Trophoblast cell (in vitro differentiated cells and primary cell): ENCODE measurements around the gene CEP72.

Experiments used
- DNase-seq, 2 donors: peaks; one replicate each; pipeline ENCODE4 v3.0.0-alpha.2; 2016
- H2AFZ ChIP-seq: 2 replicates; pipeline ENCODE4 v1.6.1; 2013; ENCODE audit warnings: low read length, moderate library complexity, mild to moderate bottlenecking; ENCODE audit not compliant: insufficient read depth, poor library complexity
- H2AK5ac ChIP-seq: 2 replicates; pipeline ENCODE4 v1.6.1; 2013; ENCODE audit warnings: mild to moderate bottlenecking, low read length
- H2BK120ac ChIP-seq: 2 replicates; pipeline ENCODE4 v1.6.1; 2013; ENCODE audit warnings: low read length, mild to moderate bottlenecking, moderate library complexity; ENCODE audit not compliant: insufficient read depth, poor library complexity
- H2BK12ac ChIP-seq: 2 replicates; pipeline ENCODE4 v1.6.1; 2013; ENCODE audit warnings: mild to moderate bottlenecking, low read length, moderate library complexity
- H2BK5ac ChIP-seq: 2 replicates; pipeline ENCODE4 v1.6.1; 2013; ENCODE audit warnings: low read length, low read depth, moderate library complexity, mild to moderate bottlenecking; ENCODE audit not compliant: poor library complexity
- H3K14ac ChIP-seq: 2 replicates; pipeline ENCODE4 v1.6.1; 2013; ENCODE audit warnings: mild to moderate bottlenecking, low read length
- H3K18ac ChIP-seq: 2 replicates; pipeline ENCODE4 v1.6.1; 2013; ENCODE audit warnings: mild to moderate bottlenecking, low read length
- H3K23ac ChIP-seq: 2 replicates; pipeline ENCODE4 v1.6.1; 2013; ENCODE audit warnings: low read length
- H3K27ac ChIP-seq: 2 replicates; pipeline ENCODE4 v1.5.1; 2013; ENCODE audit warnings: low read depth, mild to moderate bottlenecking, inconsistent platforms, low read length, moderate library complexity
- H3K27me3 ChIP-seq: 2 replicates; pipeline ENCODE4 v1.6.1; 2013; ENCODE audit warnings: inconsistent platforms, mild to moderate bottlenecking, low read length, moderate library complexity; ENCODE audit not compliant: insufficient read depth
- H3K36me3 ChIP-seq, 2 experiments: 1 replicate in 1 of 2; 2 replicates in 1 of 2; pipeline ENCODE4 v1.6.1; 2013; ENCODE audit warnings: low read length in 2 of 2, mild to moderate bottlenecking in 2 of 2, moderate library complexity in 1 of 2; ENCODE audit not compliant: insufficient read depth in 2 of 2, control insufficient read depth in 1 of 2
- H3K4ac ChIP-seq: 2 replicates; pipeline ENCODE4 v1.6.1; 2013; ENCODE audit warnings: low read depth, mild to moderate bottlenecking, low read length, moderate library complexity
- H3K4me1 ChIP-seq, 2 experiments: 1 replicate in 1 of 2; 2 replicates in 1 of 2; pipeline ENCODE4 v1.6.1; 2013; ENCODE audit warnings: low read length in 2 of 2, mild to moderate bottlenecking in 2 of 2, moderate library complexity in 1 of 2; ENCODE audit not compliant: insufficient read depth in 2 of 2, control insufficient read depth in 1 of 2
- H3K4me2 ChIP-seq: 2 replicates; pipeline ENCODE4 v1.6.1; 2013; ENCODE audit warnings: inconsistent platforms, mild to moderate bottlenecking, low read length, moderate library complexity
- H3K4me3 ChIP-seq: 2 replicates; pipeline ENCODE4 v1.5.1; 2013; ENCODE audit warnings: mild to moderate bottlenecking, low read depth, low read length, inconsistent platforms
- H3K79me1 ChIP-seq: one replicate; pipeline ENCODE4 v1.6.1; 2013; ENCODE audit warnings: low read length
- H3K79me2 ChIP-seq: 2 replicates; pipeline ENCODE4 v1.6.1; 2013; ENCODE audit warnings: low read length, mild to moderate bottlenecking; ENCODE audit not compliant: control insufficient read depth, insufficient read depth, poor library complexity
- H3K9ac ChIP-seq: 2 replicates; pipeline ENCODE4 v1.6.1; 2013; ENCODE audit warnings: mild to moderate bottlenecking, low read length
- H3K9me3 ChIP-seq: 2 replicates; pipeline ENCODE4 v1.6.1; 2013; ENCODE audit warnings: low read depth, mild to moderate bottlenecking, control low read depth, inconsistent platforms, low read length; ENCODE audit not compliant: insufficient read depth
- H4K12ac ChIP-seq: 2 replicates; pipeline ENCODE4 v1.6.1; 2013; ENCODE audit warnings: low read depth, mild to moderate bottlenecking, low read length, moderate library complexity
- H4K8ac ChIP-seq: 2 replicates; pipeline ENCODE4 v1.6.1; 2013; ENCODE audit warnings: low read depth, mild to moderate bottlenecking, low read length, moderate library complexity
- H4K91ac ChIP-seq: one replicate; pipeline ENCODE4 v1.6.1; 2013; ENCODE audit warnings: low read depth, mild to moderate bottlenecking, low read length, moderate library complexity
- WGBS: extraction: QIAGEN DNeasy Blood & Tissue Kit; methylation state at CpG from one replicate; pipeline ENCODE4 v1.1.7; 2013; ENCODE audit warnings: missing lambda C conversion rate; ENCODE audit not compliant: insufficient read length, insufficient coverage; ENCODE audit errors: extremely low coverage; 5-methylcytosine and 5-hydroxymethylcytosine counted together

The CEP72 gene

DNA sequence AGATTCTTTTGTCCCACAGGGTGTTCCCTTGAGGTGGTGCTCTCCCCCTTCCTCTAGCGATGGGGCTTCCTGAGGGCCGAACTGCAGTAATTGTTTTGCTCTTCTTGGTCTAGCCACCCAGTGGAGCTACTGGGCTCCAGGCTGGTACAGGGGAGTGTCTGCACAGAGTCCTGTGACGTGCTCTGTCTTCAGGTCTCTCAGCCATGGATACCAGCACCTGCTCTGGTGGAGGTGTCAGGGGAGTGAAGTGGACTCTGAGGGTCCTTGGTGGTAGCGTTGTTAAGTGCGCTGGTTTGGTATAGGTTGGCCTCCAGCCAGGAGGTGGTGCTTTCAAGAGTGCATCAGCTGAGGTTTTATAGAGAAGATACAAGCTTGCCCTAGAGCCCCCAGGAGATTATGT, 20.4 kb upstream of the CEP72 start:
- no peak overlapping the region for H2BK5ac ChIP-seq
- H3K27me3 ChIP-seq, result no peaks in the 10 kb centered on the region
- no peak overlapping the region for H3K4me2 ChIP-seq
- DNase-seq, result no peak
- H4K12ac ChIP-seq, result no peak overlapping the region
- no peak overlapping the region for H4K8ac ChIP-seq
- H2AFZ ChIP-seq, result no peak overlapping the region
- no peak overlapping the region for H2BK120ac ChIP-seq
- no peak overlapping the region for H2BK12ac ChIP-seq
- H3K23ac ChIP-seq, result no peak overlapping the region
- no peak overlapping the region for H3K27ac ChIP-seq
- no peak overlapping the region for H3K4me3 ChIP-seq
- H3K4ac ChIP-seq, result no peak overlapping the region
- no peak overlapping the region for H2AK5ac ChIP-seq
- H3K14ac ChIP-seq, result no peak overlapping the region
- H4K91ac ChIP-seq, result no peak overlapping the region
- no peak overlapping the region for H3K9ac ChIP-seq
- H3K36me3 ChIP-seq, result no peaks in the 10 kb centered on the region
- peaks cover 0 to 3% of the 10 kb centered on the region in 2 experiments for H3K4me1 ChIP-seq
- no peak overlapping the region for H3K18ac ChIP-seq
- no peaks in the 10 kb centered on the region for H3K79me2 ChIP-seq
- peaks cover 12% of the 10 kb centered on the region for H3K9me3 ChIP-seq
- no peaks in the 10 kb centered on the region for H3K79me1 ChIP-seq
- WGBS, result no CpG with 5 or more reads among the region's 5 CpGs

DNA sequence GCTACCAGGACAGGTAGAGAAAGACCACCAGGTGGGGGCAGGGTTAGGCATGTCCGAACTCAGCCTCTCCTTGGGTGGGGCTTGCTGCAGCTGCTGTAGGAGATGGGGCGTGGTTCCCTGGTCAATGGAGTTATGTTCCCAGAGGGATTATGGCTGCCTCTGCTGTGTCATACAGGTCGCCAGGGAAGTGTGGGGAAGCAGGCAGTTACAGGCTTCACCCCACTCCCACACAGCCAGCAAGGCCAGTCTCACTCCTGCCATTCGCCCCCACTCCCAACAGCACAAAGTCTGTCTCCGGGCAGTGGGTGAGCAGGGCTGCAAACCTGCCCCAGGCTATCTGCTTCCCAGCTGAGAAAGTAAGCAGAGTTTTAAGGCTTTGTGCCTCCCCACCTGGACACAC, 20.0 kb upstream of the CEP72 start:
- Histone ChIP-seq H2AFZ (no peak overlapping the region), H4K91ac (no peak overlapping the region), H2AK5ac (no peak overlapping the region), H4K8ac (no peak overlapping the region), H3K18ac (no peak overlapping the region), H2BK120ac (no peak overlapping the region), H3K4ac (no peak overlapping the region), H3K9me3 (peaks cover 12% of the 10 kb centered on the region), H3K14ac (no peak overlapping the region), H3K4me1 (peaks cover 0 to 3% of the 10 kb centered on the region in 2 experiments), H3K9ac (no peak overlapping the region), H3K23ac (no peak overlapping the region), H3K4me2 (no peak overlapping the region), H2BK12ac (no peak overlapping the region), H3K27me3 (no peaks in the 10 kb centered on the region), H3K79me1 (no peaks in the 10 kb centered on the region), H3K79me2 (no peaks in the 10 kb centered on the region), H4K12ac (no peak overlapping the region), H2BK5ac (no peak overlapping the region), H3K4me3 (no peak overlapping the region), H3K36me3 (no peaks in the 10 kb centered on the region), H3K27ac (no peak overlapping the region)
- WGBS, result no CpG with 5 or more reads among the region's 5 CpGs
- DNase-seq, result no peak

DNA sequence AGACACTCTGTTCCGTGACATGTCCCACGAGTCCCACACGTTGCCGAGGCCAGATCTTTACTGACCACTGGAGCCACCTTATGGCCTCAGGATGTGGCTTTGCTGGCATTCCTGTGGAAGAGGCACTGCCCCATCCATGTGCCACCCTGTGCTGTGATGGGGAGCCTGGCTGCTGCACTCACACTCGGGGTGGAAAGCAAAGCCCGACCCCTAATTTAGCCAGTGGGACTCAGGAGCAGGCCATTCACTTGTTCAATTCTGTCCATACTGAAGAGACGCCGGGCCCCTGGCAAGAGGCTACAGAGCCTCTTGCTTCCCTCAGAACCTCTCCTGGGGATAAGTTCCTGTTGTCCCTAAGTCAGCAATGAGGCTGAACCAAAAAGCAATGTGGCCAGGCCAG, 18.6 kb upstream of the CEP72 start:
- H3K23ac ChIP-seq, result no peak overlapping the region
- no peak overlapping the region for H3K18ac ChIP-seq
- H2BK120ac ChIP-seq, result no peak overlapping the region
- no peak overlapping the region for H2BK12ac ChIP-seq
- no peak overlapping the region for H2AK5ac ChIP-seq
- peaks cover 0 to 3% of the 10 kb centered on the region in 2 experiments for H3K4me1 ChIP-seq
- no peak overlapping the region for H3K4me3 ChIP-seq
- H4K12ac ChIP-seq, result no peak overlapping the region
- H3K79me1 ChIP-seq, result no peaks in the 10 kb centered on the region
- H3K14ac ChIP-seq, result no peak overlapping the region
- no peak overlapping the region for H4K8ac ChIP-seq
- no peaks in the 10 kb centered on the region for H3K79me2 ChIP-seq
- no peak overlapping the region for H4K91ac ChIP-seq
- no peak overlapping the region for H3K4ac ChIP-seq
- H3K27ac ChIP-seq, result no peak overlapping the region
- no peaks in the 10 kb centered on the region for H3K36me3 ChIP-seq
- H3K4me2 ChIP-seq, result no peak overlapping the region
- DNase-seq, result no peak
- H3K9me3 ChIP-seq, result peaks cover 8% of the 10 kb centered on the region
- no CpG with 5 or more reads among the region's 8 CpGs for WGBS
- H3K9ac ChIP-seq, result no peak overlapping the region
- no peaks in the 10 kb centered on the region for H3K27me3 ChIP-seq
- H2AFZ ChIP-seq, result no peak overlapping the region
- H2BK5ac ChIP-seq, result no peak overlapping the region

DNA sequence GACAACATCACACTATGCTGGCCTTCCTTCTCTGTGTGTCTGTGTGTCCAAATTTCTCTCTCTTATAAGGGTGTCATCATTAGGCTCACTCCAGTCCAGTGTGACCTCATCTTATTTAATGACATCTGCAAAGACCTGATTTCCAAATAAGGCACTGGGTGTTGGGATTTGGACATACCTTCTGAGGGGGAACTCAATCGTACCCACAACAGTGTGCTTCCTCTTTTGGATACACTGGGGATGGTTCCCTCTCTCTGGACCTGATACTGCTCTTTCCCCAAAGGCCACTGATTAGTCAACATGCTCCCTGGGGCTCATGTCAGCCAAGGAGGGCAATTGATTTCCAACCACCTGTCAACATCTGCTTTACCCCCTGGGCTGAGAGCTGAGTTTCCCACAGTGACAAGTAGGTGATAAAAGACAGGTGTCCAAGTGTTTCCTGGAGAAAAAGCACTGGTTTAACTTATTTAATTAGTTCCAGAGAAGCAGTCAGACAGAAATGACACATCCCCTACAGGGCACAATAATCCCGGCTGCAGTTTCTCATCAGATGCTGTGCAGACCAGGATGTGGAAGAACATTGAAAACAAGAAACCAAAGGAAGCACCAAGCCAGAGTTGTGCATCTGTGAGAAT, 17.8 kb upstream of the CEP72 start:
- peaks cover 0 to 3% of the 10 kb centered on the region in 2 experiments for H3K4me1 ChIP-seq
- no peak overlapping the region for H3K4ac ChIP-seq
- H3K27me3 ChIP-seq, result no peaks in the 10 kb centered on the region
- no peak for DNase-seq
- no peak overlapping the region for H3K18ac ChIP-seq
- no peak overlapping the region for H3K9ac ChIP-seq
- no peak overlapping the region for H2AFZ ChIP-seq
- H2BK5ac ChIP-seq, result no peak overlapping the region
- H4K8ac ChIP-seq, result no peak overlapping the region
- H4K91ac ChIP-seq, result no peak overlapping the region
- no peak overlapping the region for H3K4me3 ChIP-seq
- peaks cover 8% of the 10 kb centered on the region for H3K9me3 ChIP-seq
- H2AK5ac ChIP-seq, result no peak overlapping the region
- H3K79me2 ChIP-seq, result no peaks in the 10 kb centered on the region
- no peak overlapping the region for H3K14ac ChIP-seq
- no peaks in the 10 kb centered on the region for H3K79me1 ChIP-seq
- no peak overlapping the region for H3K4me2 ChIP-seq
- H3K23ac ChIP-seq, result no peak overlapping the region
- no CpG with 5 or more reads among the region's 2 CpGs for WGBS
- H3K36me3 ChIP-seq, result no peaks in the 10 kb centered on the region
- no peak overlapping the region for H2BK120ac ChIP-seq
- H3K27ac ChIP-seq, result no peak overlapping the region
- no peak overlapping the region for H4K12ac ChIP-seq
- H2BK12ac ChIP-seq, result no peak overlapping the region
